Esophagus muscularis mucosa (tissue), 4 donors: Measurements from ENCODE around the gene RPL22L1. TPM values are rescaled to one million over a fixed set of nuclear protein-coding genes. Genes with fewer than 3 reads are reported as not detected.

ENCODE experiments used
- DNase-seq: peaks from one replicate; pipeline ENCODE4 v3.0.0-alpha.2; 2017; ENCODE audit errors: extremely low spot score
- H3K27ac ChIP-seq, 4 donors: fragments of 200-600 bp; sonication (generic); replicated peaks in 1 of 4; 1 replicate in 3 of 4; 2 replicates in 1 of 4; pipeline ENCODE4 v1.5.1; 2016 to 2019; ENCODE audit warnings: mild to moderate bottlenecking in 1 of 4
- H3K27me3 ChIP-seq, 4 donors: fragments of 200-600 bp; sonication (generic); one replicate each; pipeline versions ENCODE4 v1.5.1 to v1.6.0; 2016 to 2019
- H3K36me3 ChIP-seq, 4 donors: fragments of 200-600 bp; sonication (generic); one replicate each; pipeline ENCODE4 v1.5.1; 2016 to 2019
- H3K4me1 ChIP-seq, 4 donors: fragments of 200-600 bp; sonication (generic); one replicate each; pipeline ENCODE4 v1.5.1; 2016 to 2019
- H3K4me3 ChIP-seq, 4 donors: fragments of 200-600 bp; sonication (generic); 1 replicate in 2 of 4; 2 replicates in 2 of 4; pipeline ENCODE4 v1.5.1; 2016 to 2019; ENCODE audit warnings: mild to moderate bottlenecking in 4 of 4, moderate library complexity in 1 of 4
- H3K9me3 ChIP-seq, 4 donors: fragments of 200-600 bp; sonication (generic); 1 replicate in 3 of 4; 2 replicates in 1 of 4; pipeline ENCODE4 v1.5.1; 2016 to 2019
- EP300 ChIP-seq: sonication (generic); formaldehyde crosslinking; IDR thresholded peaks from one replicate; pipeline ENCODE4 v1.6.1; 2017; ENCODE audit warnings: antibody characterized with exemption
- POLR2A ChIP-seq: fragments of 450-650 bp; IDR thresholded peaks from one replicate; pipeline ENCODE4 v1.6.1; 2017; ENCODE audit warnings: antibody characterized with exemption, moderate library complexity, mild to moderate bottlenecking, low read depth
- POLR2AphosphoS5 ChIP-seq, 2 donors: sonication (generic); formaldehyde crosslinking; IDR thresholded peaks; one replicate each; pipeline ENCODE4 v1.6.1; 2017; ENCODE audit warnings: antibody characterized with exemption in 2 of 2
- WGBS: methylation state at CpG from one replicate; pipeline ENCODE4 v1.1.5; 2018; 5-methylcytosine and 5-hydroxymethylcytosine counted together
- intact Hi-C: fragments of 100-400 bp; cut with DNase I; formaldehyde crosslinking; loops from one replicate; pipeline ENCODE4 v1.15.1; 2023
- total RNA-seq, 4 donors: library from RNA; depleted of rRNA; stranded (reverse); fragments of >200 nt; gene quantifications; one replicate each; pipeline versions ENCODE4 v1.1.0 to v1.2.1, GENCODE V29; 2016
- TF ChIP-seq, protein P1 (sequence below), 3 experiments: fragments of 200-600 bp in 2 of 3; fragments of 450-650 bp in 1 of 3; sonication (generic) in 2 of 3; IDR thresholded peaks; one replicate each; pipeline ENCODE4 v1.5.1; 2017 to 2019; ENCODE audit warnings: antibody characterized with exemption in 3 of 3, mild to moderate bottlenecking in 2 of 3, moderate library complexity in 1 of 3

RPL22L1 gene
- total RNA-seq, 4 donors from 2014 or later: 17.2 to 57.0 (median 37.1) TPM

DNA sequence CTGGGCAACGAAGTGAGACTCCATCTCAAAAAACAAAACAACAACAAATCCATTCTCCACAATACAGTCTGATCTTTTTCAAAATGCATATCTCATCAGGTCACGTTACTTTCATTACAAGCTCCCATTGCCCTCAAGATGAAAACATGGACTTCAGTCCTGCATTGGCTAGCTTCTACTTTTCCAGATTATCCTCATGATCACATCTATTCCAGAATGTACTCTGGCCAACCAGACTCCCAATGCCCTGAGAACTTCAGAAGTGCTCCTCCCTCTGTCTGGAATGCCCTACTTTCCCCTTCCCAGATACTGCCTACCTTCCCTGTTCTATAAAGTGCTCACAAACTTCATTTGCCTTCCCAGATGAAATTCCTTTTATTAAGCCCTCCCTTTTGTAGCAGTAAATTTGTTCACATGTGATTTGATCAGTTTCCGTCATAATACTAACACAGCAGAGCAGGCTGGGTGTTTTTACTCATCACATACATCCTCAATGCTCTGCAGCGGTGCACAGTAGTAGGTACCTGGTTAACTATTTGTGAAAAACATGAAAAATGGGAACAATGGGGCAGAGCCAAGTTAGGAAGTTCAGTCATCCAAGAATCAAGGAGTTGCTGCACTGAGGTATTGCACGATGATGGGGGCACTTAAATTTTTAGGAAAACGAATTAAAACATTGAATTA, 5.3 kb downstream of the RPL22L1 start:
- no peak for TF ChIP-seq EP300
- TF ChIP-seq, protein P1, sequence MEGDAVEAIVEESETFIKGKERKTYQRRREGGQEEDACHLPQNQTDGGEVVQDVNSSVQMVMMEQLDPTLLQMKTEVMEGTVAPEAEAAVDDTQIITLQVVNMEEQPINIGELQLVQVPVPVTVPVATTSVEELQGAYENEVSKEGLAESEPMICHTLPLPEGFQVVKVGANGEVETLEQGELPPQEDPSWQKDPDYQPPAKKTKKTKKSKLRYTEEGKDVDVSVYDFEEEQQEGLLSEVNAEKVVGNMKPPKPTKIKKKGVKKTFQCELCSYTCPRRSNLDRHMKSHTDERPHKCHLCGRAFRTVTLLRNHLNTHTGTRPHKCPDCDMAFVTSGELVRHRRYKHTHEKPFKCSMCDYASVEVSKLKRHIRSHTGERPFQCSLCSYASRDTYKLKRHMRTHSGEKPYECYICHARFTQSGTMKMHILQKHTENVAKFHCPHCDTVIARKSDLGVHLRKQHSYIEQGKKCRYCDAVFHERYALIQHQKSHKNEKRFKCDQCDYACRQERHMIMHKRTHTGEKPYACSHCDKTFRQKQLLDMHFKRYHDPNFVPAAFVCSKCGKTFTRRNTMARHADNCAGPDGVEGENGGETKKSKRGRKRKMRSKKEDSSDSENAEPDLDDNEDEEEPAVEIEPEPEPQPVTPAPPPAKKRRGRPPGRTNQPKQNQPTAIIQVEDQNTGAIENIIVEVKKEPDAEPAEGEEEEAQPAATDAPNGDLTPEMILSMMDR (IDR thresholded peaks at IDR 0.05): no peak
- TF ChIP-seq POLR2AphosphoS5 (IDR thresholded peaks at IDR 0.05): no peak
- TF ChIP-seq POLR2A: no peak
- peaks cover 17 to 27% (median 26%) of the 10 kb centered on the region in 4 donors for H3K4me1 ChIP-seq
- intact Hi-C loops: no loop called here
- peaks cover 10 to 34% (median 28%) of the 10 kb centered on the region in 4 donors for H3K36me3 ChIP-seq
- no peaks in the 10 kb centered on the region for H3K27me3 ChIP-seq
- H3K4me3 ChIP-seq: no peak overlapping the region
- no peak overlapping the region for H3K27ac ChIP-seq
- DNase-seq: no peak
- 85% methylated on average over 6 of the region's 6 CpGs for WGBS
- no peaks in the 10 kb centered on the region for H3K9me3 ChIP-seq

DNA sequence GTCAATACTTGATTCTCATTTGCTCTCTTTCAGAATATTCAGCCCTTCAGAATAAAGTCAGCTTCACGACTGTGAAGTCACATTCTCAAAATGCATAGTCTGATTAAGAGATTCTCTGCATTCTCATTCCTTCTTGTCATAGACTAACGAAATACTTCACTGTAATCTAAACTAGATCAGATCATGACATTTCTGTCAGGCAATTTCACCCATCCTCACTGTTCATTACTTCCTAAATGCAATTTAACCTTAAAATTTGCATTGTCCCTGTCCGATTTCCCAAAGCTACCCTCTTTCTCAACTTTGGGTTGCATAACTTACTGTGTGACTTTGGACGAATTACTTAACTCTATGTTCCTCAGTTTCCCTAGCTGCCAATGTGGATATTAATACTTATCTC, 6.2 kb downstream of the RPL22L1 start:
- no peaks in the 10 kb centered on the region for H3K27me3 ChIP-seq
- H3K4me3 ChIP-seq: no peak overlapping the region
- intact Hi-C loops: no loop called here
- TF ChIP-seq POLR2A (no peak), POLR2AphosphoS5 (IDR thresholded peaks at IDR 0.05) (no peak), EP300 (no peak)
- TF ChIP-seq, protein P1 (IDR thresholded peaks at IDR 0.05): no peak
- DNase-seq: no peak
- peaks cover 13 to 22% (median 20%) of the 10 kb centered on the region in 4 donors for H3K4me1 ChIP-seq
- no peak overlapping the region for H3K27ac ChIP-seq
- no peaks in the 10 kb centered on the region for H3K9me3 ChIP-seq
- peaks cover 10 to 34% (median 28%) of the 10 kb centered on the region in 4 donors for H3K36me3 ChIP-seq
- 81% methylated on average over 4 of the region's 4 CpGs for WGBS

DNA sequence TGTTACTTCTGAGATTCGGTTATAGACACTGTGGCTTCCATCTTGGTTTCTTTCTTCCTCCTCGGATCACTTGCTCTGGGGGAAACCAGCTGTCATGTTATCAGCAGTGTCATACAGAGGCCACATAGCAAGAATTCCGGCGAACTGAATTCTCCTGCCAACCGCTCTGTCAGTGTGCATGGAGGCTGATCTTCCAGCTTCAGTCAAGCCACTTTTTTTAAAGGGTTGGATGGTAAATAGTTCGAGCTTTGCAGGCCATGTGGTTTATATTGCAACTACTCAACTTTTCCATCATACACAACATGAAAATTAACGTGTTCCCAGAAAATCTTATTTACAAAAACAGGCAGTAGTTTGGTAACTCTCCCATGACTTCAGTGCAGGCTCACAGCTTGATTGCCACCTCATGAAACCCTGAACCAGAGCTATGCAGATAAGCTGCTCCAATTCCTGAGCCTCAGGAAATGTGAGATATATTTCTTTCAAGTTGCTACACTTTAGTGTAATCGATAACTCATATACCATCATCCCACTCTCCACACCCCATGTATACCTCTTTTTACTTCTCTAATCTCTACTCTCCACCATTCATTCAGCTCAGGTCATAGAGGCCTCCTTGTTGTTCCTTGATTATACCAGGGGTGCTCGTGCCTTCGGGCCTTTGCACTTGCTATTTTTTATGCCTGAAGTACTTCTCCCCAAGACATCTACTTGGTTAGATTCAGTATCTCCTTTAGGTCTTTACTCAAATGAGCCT, 7.2 kb downstream of the RPL22L1 start:
- intact Hi-C loops: no loop called here
- Histone ChIP-seq H3K9me3 (no peaks in the 10 kb centered on the region), H3K27ac (no peak overlapping the region), H3K27me3 (no peaks in the 10 kb centered on the region), H3K4me3 (no peak overlapping the region), H3K4me1 (peaks cover 3 to 12% (median 10%) of the 10 kb centered on the region in 4 donors), H3K36me3 (peaks cover 10 to 30% (median 26%) of the 10 kb centered on the region in 4 donors)
- WGBS: 83% methylated on average over 10 of the region's 10 CpGs
- TF ChIP-seq POLR2A (no peak), POLR2AphosphoS5 (IDR thresholded peaks at IDR 0.05) (no peak), EP300 (no peak)
- TF ChIP-seq, protein P1 (IDR thresholded peaks at IDR 0.05): no peak
- DNase-seq: no peak

DNA sequence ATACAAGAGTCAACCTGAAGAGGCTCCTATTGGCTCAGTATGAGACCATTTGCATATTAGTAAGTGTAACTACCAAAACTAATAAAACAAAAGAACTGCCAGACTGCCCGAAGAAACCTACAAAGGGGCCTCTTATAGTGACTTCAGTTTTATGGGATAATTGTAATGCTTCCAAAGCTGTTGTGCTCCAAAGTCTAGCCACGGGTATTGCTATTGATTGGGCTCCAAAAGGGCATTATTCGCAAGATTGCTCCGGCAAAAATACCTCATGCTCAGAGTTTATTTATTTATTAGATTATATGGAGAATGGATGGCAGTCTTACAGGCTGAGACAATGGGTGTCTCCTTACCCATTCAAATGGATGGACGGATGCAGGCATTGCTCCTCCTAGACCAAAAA, 11.4 kb downstream of the RPL22L1 start:
- Histone ChIP-seq H3K27ac (no peak overlapping the region), H3K9me3 (no peaks in the 10 kb centered on the region), H3K4me1 (no peaks in the 10 kb centered on the region), H3K4me3 (no peak overlapping the region), H3K36me3 (no peaks in the 10 kb centered on the region), H3K27me3 (no peaks in the 10 kb centered on the region)
- 93% methylated on average over 5 of the region's 5 CpGs for WGBS
- TF ChIP-seq, protein P1 (IDR thresholded peaks at IDR 0.05): no peak
- TF ChIP-seq POLR2A (no peak), POLR2AphosphoS5 (IDR thresholded peaks at IDR 0.05) (no peak)
- intact Hi-C loops: no loop called here
- no peak for DNase-seq
